Measurements from ENCODE around the gene SNX25. TPM values are rescaled to one million over a fixed set of nuclear protein-coding genes. Genes with fewer than 3 reads are reported as not detected.
"Not testable (repeated sequence)": the region's sequence is repeated elsewhere in the genome, so short reads cannot be mapped to it uniquely, and the experiment has no call there.

The SNX25 gene
- total RNA-seq, 6 donors from 2014 or later: 62.9 to 178 (median 123) TPM

DNA sequence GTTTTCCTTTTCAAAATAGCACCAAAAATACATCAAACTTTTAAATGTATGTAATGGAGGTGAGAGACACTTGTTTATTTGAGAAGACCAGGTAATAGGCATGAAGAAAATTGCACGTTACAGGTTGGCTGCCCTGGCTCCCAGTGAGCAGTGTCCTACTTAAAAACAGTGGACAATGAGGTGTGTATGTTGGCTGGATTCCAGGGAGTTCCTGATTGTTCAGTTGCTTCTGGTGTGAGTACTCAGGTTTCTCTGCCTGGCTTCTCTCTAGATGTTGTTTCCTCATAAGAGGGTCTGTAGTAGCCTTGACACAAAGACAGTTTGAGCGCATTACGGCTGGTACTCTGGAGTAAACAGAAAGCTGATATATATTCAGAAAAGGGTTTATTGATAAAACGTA lies 29.4 kb downstream of the SNX25 start:
- 92 to 95% methylated on average over 4 of the region's 4 CpGs for WGBS, 2 donors
- H3K4me3 ChIP-seq: no peak overlapping the region
- H3K4me1 ChIP-seq: peaks cover 0 to 18% (median 9%) of the 10 kb centered on the region in 4 donors
- peaks cover 0 to 6% (median 0%) of the 10 kb centered on the region in 4 donors for H3K9me3 ChIP-seq
- no peak for TF ChIP-seq POLR2AphosphoS5 (IDR thresholded peaks at IDR 0.05)
- TF ChIP-seq CTCF (IDR thresholded peaks at IDR 0.05): no peak
- no peak for TF ChIP-seq EP300 (IDR thresholded peaks at IDR 0.05)
- TF ChIP-seq POLR2A (IDR thresholded peaks at IDR 0.05): no peak
- no peak overlapping the region for H3K27ac ChIP-seq
- no peaks in the 10 kb centered on the region for H3K27me3 ChIP-seq
- H3K36me3 ChIP-seq: no peaks in the 10 kb centered on the region
- ATAC-seq (ENCODE audit: low FRiP score in 2 of 2) (no peak), DNase-seq (no peak)

DNA sequence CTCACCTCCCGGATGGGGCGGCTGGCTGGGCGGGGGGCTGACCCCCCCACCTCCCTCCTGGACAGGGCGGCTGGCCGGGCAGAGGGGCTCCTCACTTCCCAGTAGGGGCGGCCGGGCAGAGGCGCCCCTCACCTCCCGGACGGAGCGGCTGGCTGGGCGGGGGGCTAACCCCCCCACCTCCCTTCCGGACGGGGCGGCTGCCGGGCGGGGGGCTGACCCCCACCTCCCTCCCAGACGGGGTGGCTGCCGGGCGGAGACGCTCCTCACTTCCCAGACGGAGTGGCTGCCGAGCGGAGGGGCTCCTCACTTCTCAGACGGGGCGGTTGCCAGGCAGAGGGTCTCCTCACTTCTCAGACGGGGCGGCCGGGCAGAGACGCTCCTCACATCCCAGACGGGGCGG lies 31.1 kb downstream of the SNX25 start:
- DNase-seq: peak in 1 of 2 donors; percentile 60
- not testable (repeated sequence) for H3K27ac ChIP-seq; ATAC-seq (ENCODE audit: low FRiP score in 2 of 2); H3K27me3 ChIP-seq; H3K36me3 ChIP-seq; H3K4me3 ChIP-seq; H3K9me3 ChIP-seq
- peaks cover 0 to 11% (median 6%) of the 10 kb centered on the region in 4 donors for H3K4me1 ChIP-seq
- WGBS, 2 donors: no CpG with 5 or more reads among the region's 32 CpGs

- ATAC-seq (ENCODE audit: low FRiP score in 2 of 2) (no peak), DNase-seq (no peak)
- no peak overlapping the region for H3K27ac ChIP-seq
- TF ChIP-seq EP300 (IDR thresholded peaks at IDR 0.05) (no peak), POLR2AphosphoS5 (IDR thresholded peaks at IDR 0.05) (no peak), CTCF (IDR thresholded peaks at IDR 0.05) (no peak), POLR2A (IDR thresholded peaks at IDR 0.05) (no peak)
- peaks cover 0 to 6% (median 0%) of the 10 kb centered on the region in 4 donors for H3K9me3 ChIP-seq
- 75 to 90% methylated on average over 6 of the region's 6 CpGs for WGBS, 2 donors
- H3K4me1 ChIP-seq: no peaks in the 10 kb centered on the region
- H3K36me3 ChIP-seq: no peaks in the 10 kb centered on the region
- H3K4me3 ChIP-seq: no peak overlapping the region
- H3K27me3 ChIP-seq: no peaks in the 10 kb centered on the region
Measured at GRCh38 chr4:185242749-185243533, 33.5 kb downstream of the SNX25 start.

DNA sequence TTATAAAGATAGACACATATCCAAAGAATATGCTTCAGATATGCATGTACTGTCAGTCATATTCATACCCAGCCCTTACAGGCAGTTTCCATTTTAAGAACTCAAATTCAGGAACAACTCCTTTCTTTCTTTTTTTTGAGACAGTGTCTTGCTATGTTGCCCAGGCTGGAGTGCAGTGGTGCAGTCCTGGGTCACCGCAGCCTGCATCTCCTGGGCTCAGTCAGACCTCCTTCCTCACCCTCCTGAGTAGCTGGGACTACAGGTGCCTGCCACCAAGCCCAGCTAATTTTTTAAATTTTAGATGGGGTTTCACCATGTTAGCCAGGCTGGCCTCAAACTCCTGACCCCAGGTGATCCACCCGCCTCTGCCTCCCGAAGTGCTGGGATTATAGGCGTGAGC lies 34.5 kb downstream of the SNX25 start:
- WGBS, 2 donors: 88 to 89% methylated on average over 4 of the region's 4 CpGs
- H3K4me1 ChIP-seq: no peaks in the 10 kb centered on the region
- H3K27ac ChIP-seq: no peak overlapping the region
- TF ChIP-seq POLR2A (IDR thresholded peaks at IDR 0.05) (no peak), EP300 (IDR thresholded peaks at IDR 0.05) (no peak), POLR2AphosphoS5 (IDR thresholded peaks at IDR 0.05) (no peak), CTCF (IDR thresholded peaks at IDR 0.05) (no peak)
- no peak for ATAC-seq (ENCODE audit: low FRiP score in 2 of 2)
- H3K27me3 ChIP-seq: no peaks in the 10 kb centered on the region
- H3K9me3 ChIP-seq: peaks cover 0 to 2% (median 0%) of the 10 kb centered on the region in 4 donors
- no peaks in the 10 kb centered on the region for H3K36me3 ChIP-seq
- no peak for DNase-seq
- H3K4me3 ChIP-seq: no peak overlapping the region

- Histone ChIP-seq H3K36me3 (no peaks in the 10 kb centered on the region), H3K4me3 (no peak overlapping the region), H3K27ac (no peak overlapping the region), H3K4me1 (no peaks in the 10 kb centered on the region), H3K27me3 (no peaks in the 10 kb centered on the region), H3K9me3 (no peaks in the 10 kb centered on the region)
- DNase-seq (no peak), ATAC-seq (ENCODE audit: low FRiP score in 2 of 2) (no peak)
- WGBS, 2 donors: 45 to 60% methylated on average over 4 of the region's 4 CpGs
- TF ChIP-seq EP300 (IDR thresholded peaks at IDR 0.05): no peak
- TF ChIP-seq CTCF (IDR thresholded peaks at IDR 0.05): no peak
- TF ChIP-seq POLR2AphosphoS5 (IDR thresholded peaks at IDR 0.05): no peak
- no peak for TF ChIP-seq POLR2A (IDR thresholded peaks at IDR 0.05)
Measured at GRCh38 chr4:185244763-185245162, 35.4 kb downstream of the SNX25 start.
